K562 (cell line): ENCODE results near the gene SUGP1. TPM values are rescaled to one million over a fixed set of nuclear protein-coding genes. Genes with fewer than 3 reads are reported as not detected.

ENCODE experiments used
- ATAC-seq: fragments of 200-7000 bp; cut with Tn5 transposase; 3 replicates; pipeline ENCODE4 v1.9.1; 2020; ENCODE audit warnings: moderate library complexity
- BruUV-seq: library from RNA; stranded (reverse); fragments of 400-500 nt; replicated peaks from 2 replicates; lab custom pipeline; 2021; lab: Mats Ljungman, UMichigan
- CTCF ChIA-PET: fragments of 300-600 bp; formaldehyde crosslinking; extraction: SDS; loops from one replicate; lab custom pipeline; 2021; ENCODE audit warnings: low intra/inter-chr PET ratio; lab: Yijun Ruan, JAX
- POLR2A ChIA-PET: fragments of 300-600, 350-650 bp; sonication (Branson Sonifier 250); formaldehyde crosslinking; extraction: SDS; loops from one replicate; lab custom pipeline; 2021; ENCODE audit warnings: antibody characterized with exemption, inconsistent platforms; lab: Yijun Ruan, JAX
- DNase-seq, 4 experiments: peaks; one replicate each; pipeline versions ENCODE4 v3.0.0 to v3.0.0-alpha.2; 2011 to 2018; ENCODE audit warnings: low spot score in 3 of 4, mixed read lengths in 3 of 4; ENCODE audit errors: extremely low read depth in 1 of 4
- FAIRE-seq: peaks from 2 replicates; lab custom pipeline; 2011; peaks lifted over from hg19 to GRCh38; lab: Jason Lieb, UNC
- H2AFZ ChIP-seq: 2 replicates; pipeline ENCODE4 v1.6.0; 2011; ENCODE audit warnings: low read depth, low read length, control low read depth, inconsistent platforms
- H3K27ac ChIP-seq: fragments of 200-600 bp; 3 replicates; pipeline ENCODE4 v1.8.0; 2011; ENCODE audit warnings: low read depth, mild to moderate bottlenecking, control low read depth, inconsistent platforms, low read length, moderate library complexity, mixed read lengths; ENCODE audit errors: extremely low read depth
- H3K27me3 ChIP-seq, 2 experiments: fragments of 300-600 bp in 1 of 2; 2 replicates in 1 of 2; 3 replicates in 1 of 2; pipeline versions ENCODE4 v1.6.0 to v1.8.0; 2011; ENCODE audit warnings: inconsistent platforms in 2 of 2, low read length in 2 of 2, mild to moderate bottlenecking in 1 of 2, mixed read lengths in 1 of 2, moderate library complexity in 1 of 2; ENCODE audit not compliant: control insufficient read depth in 2 of 2, insufficient read depth in 2 of 2
- H3K36me3 ChIP-seq: fragments of 300-600 bp; 3 replicates; pipeline ENCODE4 v1.8.0; 2011; ENCODE audit warnings: mild to moderate bottlenecking, low read length, inconsistent platforms; ENCODE audit not compliant: control insufficient read depth, insufficient read depth
- H3K4me1 ChIP-seq, 2 experiments: fragments of 200-600 bp in 1 of 2; replicated peaks in 1 of 2; 2 replicates in 1 of 2; 3 replicates in 1 of 2; pipeline versions ENCODE4 v1.5.1 to v1.8.0; 2011; ENCODE audit warnings: inconsistent platforms in 2 of 2, low read length in 2 of 2, mild to moderate bottlenecking in 1 of 2, mixed read lengths in 1 of 2, moderate library complexity in 1 of 2; ENCODE audit not compliant: control insufficient read depth in 2 of 2, insufficient read depth in 2 of 2
- H3K4me2 ChIP-seq: 2 replicates; pipeline ENCODE4 v1.6.1; 2011; ENCODE audit warnings: low read length, control low read depth, inconsistent platforms, mixed read lengths; ENCODE audit not compliant: insufficient read depth
- H3K4me3 ChIP-seq: fragments of 200-600 bp; sonication (generic), shearing (Covaris generic); 2 replicates; pipeline ENCODE4 v1.5.1; 2016; ENCODE audit warnings: control low read depth, inconsistent platforms
- H3K79me2 ChIP-seq: fragments of 200-600 bp; 3 replicates; pipeline ENCODE4 v1.8.0; 2011; ENCODE audit warnings: low read length, inconsistent platforms; ENCODE audit not compliant: control insufficient read depth, insufficient read depth
- H3K9ac ChIP-seq, 2 experiments: 2 replicates each; pipeline versions ENCODE4 v1.6.0 to v1.6.1; 2011; ENCODE audit warnings: low read depth in 2 of 2, low read length in 2 of 2, control low read depth in 1 of 2, inconsistent platforms in 1 of 2, mild to moderate bottlenecking in 1 of 2, mixed read lengths in 1 of 2; ENCODE audit not compliant: insufficient read depth in 1 of 2
- H3K9me1 ChIP-seq: one replicate; pipeline ENCODE4 v1.6.0; 2011; ENCODE audit warnings: inconsistent platforms, mild to moderate bottlenecking, low read length, moderate library complexity; ENCODE audit not compliant: control insufficient read depth, insufficient read depth
- H3K9me3 ChIP-seq: replicated peaks from 2 replicates; pipeline ENCODE4 v1.5.1; 2011; ENCODE audit warnings: low read depth, low read length, inconsistent platforms; ENCODE audit not compliant: control insufficient read depth, insufficient read depth
- H4K20me1 ChIP-seq: replicated peaks from 2 replicates; pipeline ENCODE4 v1.6.1; 2011; ENCODE audit warnings: low read length, inconsistent platforms, mixed read lengths; ENCODE audit not compliant: control insufficient read depth, insufficient read depth
- BCOR ChIP-seq: fragments of 450-650 bp; IDR thresholded peaks from 2 replicates; pipeline ENCODE4 v1.6.1; 2016
- DMBX1 ChIP-seq: fragments of 250-450 bp; sonication (Bioruptor Pico); IDR thresholded peaks from 2 replicates; pipeline ENCODE4 v1.8.0; 2022; ENCODE audit warnings: inconsistent platforms, mild to moderate bottlenecking, moderate library complexity, borderline replicate concordance
- EGR1 ChIP-seq: fragments of 450-650 bp; conservative IDR thresholded peaks from 2 replicates; pipeline ENCODE4 v1.6.1; 2017; ENCODE audit warnings: mild to moderate bottlenecking
- GTF3C2 ChIP-seq: IDR thresholded peaks from 3 replicates; pipeline ENCODE4 v1.6.1; 2011; ENCODE audit warnings: borderline replicate concordance, mild to moderate bottlenecking, moderate library complexity; ENCODE audit not compliant: insufficient read length; ENCODE audit errors: extremely low read depth
- MEF2A ChIP-seq: IDR thresholded peaks from 2 replicates; pipeline ENCODE4 v1.6.1; 2011; ENCODE audit warnings: low read depth, mild to moderate bottlenecking, low read length, moderate library complexity; ENCODE audit not compliant: control insufficient read depth
- NFIC ChIP-seq: fragments of 450-650 bp; IDR thresholded peaks from 2 replicates; pipeline ENCODE4 v1.6.1; 2017; ENCODE audit warnings: mild to moderate bottlenecking, inconsistent platforms
- SFPQ ChIP-seq: fragments of 200-400 bp; formaldehyde crosslinking; IDR thresholded peaks from 2 replicates; pipeline ENCODE4 v1.6.1; 2017; ENCODE audit warnings: mild to moderate bottlenecking, low read depth, low read length, moderate library complexity
- TCF7 ChIP-seq: sonication (generic); IDR thresholded peaks from 2 replicates; pipeline ENCODE4 v1.6.1; 2016; ENCODE audit warnings: antibody characterized with exemption, borderline replicate concordance
- TFAM ChIP-seq: fragments of 250-450 bp; sonication (Bioruptor Pico); conservative IDR thresholded peaks from 2 replicates; pipeline ENCODE4 v1.5.0; 2021; ENCODE audit warnings: mild to moderate bottlenecking, moderate library complexity
- THRB ChIP-seq: fragments of 450-650 bp; formaldehyde crosslinking; conservative IDR thresholded peaks from 2 replicates; pipeline ENCODE4 v1.4.0; 2022; ENCODE audit warnings: mild to moderate bottlenecking, missing genetic modification characterization
- WHSC1 ChIP-seq: IDR thresholded peaks from one replicate; pipeline ENCODE4 v1.6.1; 2012; ENCODE audit warnings: low read length, control low read depth, inconsistent platforms
- WGBS: fragments of 100-300 bp; shearing (Covaris generic); methylation state at CpG from one replicate; pipeline ENCODE4 v1.1.6; 2016; ENCODE audit warnings: low coverage, mixed read lengths; ENCODE audit not compliant: insufficient coverage; ENCODE audit errors: missing lambda C conversion rate; 5-methylcytosine and 5-hydroxymethylcytosine counted together
- in situ Hi-C: fragments of 300-500 bp; cut with MboI; formaldehyde crosslinking; loops from 4 replicates; pipeline ENCODE4 v1.15.0; 2018; ENCODE audit warnings: inconsistent platforms, mixed read lengths
- intact Hi-C: fragments of 100-400 bp; cut with micrococcal nuclease; formaldehyde crosslinking; loops from 2 replicates; pipeline ENCODE4 v1.14.2; 2022
- polyA plus RNA-seq, 8 experiments: library from polyadenylated mRNA; depleted of rRNA in 4 of 8; stranded (reverse) in 5 of 8; unstranded in 3 of 8; fragments of >200 nt; fragmentation: Nextera tagmentation in 2 of 8; fragmentation: Illumina TruSeq in 1 of 8; extraction: Ambion mirVana in 2 of 8; extraction: Trizol in 1 of 8; gene quantifications; 2 replicates each; pipeline versions ENCODE4 v1.2.1 to v1.2.3, GENCODE V29; 2011 to 2014; ENCODE audit warnings: inconsistent platforms in 1 of 8, missing spikeins in 1 of 8
- total RNA-seq, 7 experiments: library from RNA; depleted of rRNA in 6 of 7; stranded (reverse); fragments of >200 nt in 6 of 7; fragmentation: Illumina TruSeq in 2 of 7; extraction: Trizol in 2 of 7; gene quantifications; 2 replicates each; pipeline versions ENCODE4 v1.2.1 to v1.2.3, GENCODE V29; 2011 to 2021; ENCODE audit warnings: low replicate concordance in 1 of 7
- TF ChIP-seq, protein P1 (sequence below): sonication (generic); formaldehyde crosslinking; IDR thresholded peaks from 2 replicates; pipeline ENCODE4 v1.9.0; 2022; ENCODE audit warnings: mild to moderate bottlenecking, missing genetic modification reagents

Gene SUGP1
- total and polyA plus RNA-seq, 9 of the 15 experiments (the other 6 are each of a cell fraction or from before 2014, with no cell fraction given), result 1.0 to 53.3 (median 32.4) TPM

GRCh38 chr19:19261350-19262189, 58.7 kb downstream of the SUGP1 start:
- no TSS peak for BruUV-seq
- H2AFZ ChIP-seq, result peak overlapping the region; percentile 66; the same call in 1 of the 2 replicates
- no peaks in the 10 kb centered on the region for H3K9me1 ChIP-seq
- H3K4me2 ChIP-seq, result no peak overlapping the region
- 0 out of 2 replicates have a peak, but pooled peaks cover 8% of the 10 kb centered on the region for H4K20me1 ChIP-seq
- intact Hi-C loops, result no loop called here
- peak overlapping the region in 1 of 2 experiments; percentile 40; a peak in 1 of 4 replicates for H3K9ac ChIP-seq
- no peak for FAIRE-seq
- H3K4me1 ChIP-seq, result peaks cover 0 to 37% of the 10 kb centered on the region in 2 experiments; a peak in 3 of 5 replicates
- no peak overlapping the region for H3K27ac ChIP-seq
- peak; percentile 29 for ATAC-seq
- DNase-seq, result peak in 3 of 4 experiments; percentile 29 to 71 (median 66)
- peaks cover 1% of the 10 kb centered on the region; the same call in 1 of the 2 replicates for H3K9me3 ChIP-seq
- H3K27me3 ChIP-seq, result peaks cover 10 to 33% of the 10 kb centered on the region in 2 experiments; a peak in 4 of 5 replicates
- 2% methylated on average over 16 of the region's 52 CpGs for WGBS
- no peak overlapping the region; the same call in 1 of the 2 replicates for H3K4me3 ChIP-seq
- no peaks in the 10 kb centered on the region for H3K36me3 ChIP-seq
- in situ Hi-C loops, result no loop called here
- POLR2A ChIA-PET, result no interaction called here
- CTCF ChIA-PET, result no interaction called here
- no peaks in the 10 kb centered on the region for H3K79me2 ChIP-seq
- TF ChIP-seq GTF3C2 (no peak), MEF2A (no peak), TCF7 (no peak), DMBX1 (no peak), BCOR (no peak), THRB (CRISPR knock-in tag) (no peak), NFIC (no peak), SFPQ (no peak), TFAM (CRISPR knock-in tag) (no peak), WHSC1 (no peak), EGR1 (0 out of 2 replicates have a peak, but pooled peaks have one; percentile 35)
- TF ChIP-seq, protein P1, sequence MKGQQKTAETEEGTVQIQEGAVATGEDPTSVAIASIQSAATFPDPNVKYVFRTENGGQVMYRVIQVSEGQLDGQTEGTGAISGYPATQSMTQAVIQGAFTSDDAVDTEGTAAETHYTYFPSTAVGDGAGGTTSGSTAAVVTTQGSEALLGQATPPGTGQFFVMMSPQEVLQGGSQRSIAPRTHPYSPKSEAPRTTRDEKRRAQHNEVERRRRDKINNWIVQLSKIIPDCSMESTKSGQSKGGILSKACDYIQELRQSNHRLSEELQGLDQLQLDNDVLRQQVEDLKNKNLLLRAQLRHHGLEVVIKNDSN, result peak; percentile 49; the same call in 1 of the 2 replicates
